CD4-positive, CD25-positive, alpha-beta regulatory T cell (primary cell): Measurements from ENCODE around the gene FSD1L. TPM values are rescaled to one million over a fixed set of nuclear protein-coding genes. Genes with fewer than 3 reads are reported as not detected.

Experiments used
- ATAC-seq, 2 donors: fragments of 150-1000 bp; cut with Tn5 transposase; one replicate each; pipeline ENCODE4 v1.10.0; 2021; ENCODE audit warnings: low read depth in 2 of 2, moderate number of reproducible peaks in 2 of 2, moderate library complexity in 1 of 2
- DNase-seq, 3 donors: peaks; one replicate each; pipeline versions ENCODE4 v3.0.0 to v3.0.0-alpha.2; 2012 to 2022; ENCODE audit warnings: mixed read lengths in 1 of 3
- H3K27ac ChIP-seq: one replicate; pipeline ENCODE4 v1.7.0; 2013; ENCODE audit warnings: mild to moderate bottlenecking, low read length; ENCODE audit not compliant: insufficient read depth, poor library complexity, severe bottlenecking
- H3K27me3 ChIP-seq: one replicate; pipeline ENCODE4 v1.7.0; 2013; ENCODE audit warnings: low read length; ENCODE audit not compliant: control insufficient read depth, insufficient read depth
- H3K36me3 ChIP-seq: one replicate; pipeline ENCODE4 v1.7.0; 2013; ENCODE audit warnings: mild to moderate bottlenecking, low read length, moderate library complexity; ENCODE audit not compliant: control insufficient read depth, insufficient read depth
- H3K4me1 ChIP-seq: 2 replicates; pipeline ENCODE4 v1.7.0; 2013; ENCODE audit warnings: mild to moderate bottlenecking, low read length; ENCODE audit not compliant: insufficient read depth, control insufficient read depth, poor library complexity, severe bottlenecking
- H3K4me3 ChIP-seq: one replicate; pipeline ENCODE4 v1.7.0; 2013; ENCODE audit warnings: low read depth, mild to moderate bottlenecking, low read length, moderate library complexity
- H3K9me3 ChIP-seq, 2 experiments: 1 replicate in 1 of 2; 2 replicates in 1 of 2; pipeline ENCODE4 v1.7.0; 2013; ENCODE audit warnings: low read length in 2 of 2, mild to moderate bottlenecking in 1 of 2, moderate library complexity in 1 of 2; ENCODE audit not compliant: control insufficient read depth in 2 of 2
- H3K27ac Mint-ChIP-seq, 3 donors: one replicate each; pipeline ENCODE4 v1.8.0; 2020 to 2022; ENCODE audit warnings: mild to moderate bottlenecking in 3 of 3, mixed read lengths in 3 of 3, moderate library complexity in 2 of 3
- H3K27me3 Mint-ChIP-seq: one replicate; pipeline ENCODE4 v1.8.0; 2022; ENCODE audit warnings: mild to moderate bottlenecking, mixed read lengths
- H3K36me3 Mint-ChIP-seq: one replicate; pipeline ENCODE4 v1.8.0; 2020; ENCODE audit warnings: mixed read lengths
- H3K4me1 Mint-ChIP-seq, 4 donors: one replicate each; pipeline ENCODE4 v1.8.0; 2020 to 2022; ENCODE audit warnings: mixed read lengths in 4 of 4, mild to moderate bottlenecking in 1 of 4
- H3K4me3 Mint-ChIP-seq, 4 donors: one replicate each; pipeline ENCODE4 v1.8.0; 2020 to 2022; ENCODE audit warnings: mild to moderate bottlenecking in 4 of 4, mixed read lengths in 4 of 4, moderate library complexity in 3 of 4
- H3K9me3 Mint-ChIP-seq, 7 donors: one replicate each; pipeline ENCODE4 v1.8.0; 2020 to 2022; ENCODE audit warnings: mixed read lengths in 7 of 7, mild to moderate bottlenecking in 3 of 7, moderate library complexity in 2 of 7
- polyA plus RNA-seq, 4 donors: library from polyadenylated mRNA; unstranded; fragments of 300-500 nt; fragmentation: Illumina TruSeq; gene quantifications; one replicate each; pipeline ENCODE4 v1.2.3, GENCODE V29; 2021
- total RNA-seq: library from RNA; stranded (reverse); gene quantifications from one replicate; pipeline ENCODE4 v1.2.3, GENCODE V29; 2022

FSD1L gene
- total and polyA plus RNA-seq, 5 donors from 2014 or later, result 0.45 to 1.6 (median 0.74) TPM

DNA sequence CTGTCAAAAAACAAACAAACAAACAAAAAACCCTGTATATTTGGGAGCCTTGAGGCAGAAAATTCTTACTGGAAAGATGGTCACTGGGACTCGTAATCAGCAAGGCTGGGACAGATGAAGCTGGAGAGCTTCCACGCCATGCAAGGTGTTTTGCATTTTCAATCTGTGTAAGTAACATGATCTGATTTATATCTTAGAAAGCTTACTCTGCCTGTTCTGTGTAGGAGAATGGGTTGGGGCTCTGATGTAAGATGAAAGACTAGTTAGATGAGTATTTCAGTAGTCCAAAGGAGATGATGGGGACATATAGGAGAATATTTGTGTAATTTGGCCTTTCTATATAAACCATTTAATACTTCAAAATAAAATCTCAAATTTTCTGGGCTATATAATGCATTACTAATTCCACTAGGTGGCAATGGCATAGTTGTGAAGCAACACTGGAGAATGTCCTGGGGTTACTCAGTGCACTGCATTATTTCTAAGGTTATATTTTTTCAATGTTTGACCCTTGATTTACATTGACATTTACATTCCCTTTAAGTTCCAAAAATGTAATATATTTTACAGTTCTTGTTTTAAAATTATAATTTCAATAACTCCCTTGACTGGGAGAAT is 21.9 kb upstream of the FSD1L start:
- H3K9me3 ChIP-seq, result no peaks in the 10 kb centered on the region
- no peaks in the 10 kb centered on the region for H3K36me3 Mint-ChIP-seq
- no peaks in the 10 kb centered on the region for H3K36me3 ChIP-seq
- peak in 1 of 3 donors; percentile 20 for DNase-seq
- no peaks in the 10 kb centered on the region for H3K4me1 ChIP-seq
- peaks cover 4% of the 10 kb centered on the region for H3K27me3 Mint-ChIP-seq
- H3K27me3 ChIP-seq, result no peaks in the 10 kb centered on the region
- ATAC-seq, result no peak
- no peak overlapping the region for H3K4me3 Mint-ChIP-seq
- no peaks in the 10 kb centered on the region for H3K9me3 Mint-ChIP-seq
- no peak overlapping the region for H3K27ac ChIP-seq
- no peaks in the 10 kb centered on the region for H3K4me1 Mint-ChIP-seq
- H3K27ac Mint-ChIP-seq, result no peak overlapping the region
- no peak overlapping the region for H3K4me3 ChIP-seq

DNA sequence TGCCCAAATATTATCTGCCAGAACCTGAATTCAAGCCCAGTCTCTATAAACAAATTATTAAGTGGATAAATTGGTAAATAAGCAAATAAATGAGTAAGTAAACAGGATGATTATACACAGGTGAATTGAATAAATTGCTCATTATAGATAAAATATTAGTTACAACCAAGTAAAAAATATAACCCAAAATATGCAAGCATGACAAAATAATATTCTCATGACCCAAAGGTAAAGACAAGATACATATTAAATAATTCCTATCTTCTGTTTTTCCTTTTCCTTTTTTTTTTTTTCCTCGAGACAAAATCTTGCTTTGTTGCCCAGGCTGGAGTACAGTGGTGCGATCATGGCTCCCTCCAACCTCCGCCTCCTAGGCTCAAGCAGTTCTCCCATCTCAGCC is 21.2 kb upstream of the FSD1L start:
- Mint-ChIP-seq H3K4me3 (no peak overlapping the region), H3K27me3 (peaks cover 4% of the 10 kb centered on the region), H3K4me1 (no peaks in the 10 kb centered on the region), H3K27ac (no peak overlapping the region), H3K9me3 (no peaks in the 10 kb centered on the region), H3K36me3 (no peaks in the 10 kb centered on the region)
- H3K4me3 ChIP-seq, result no peak overlapping the region
- no peak for DNase-seq
- H3K4me1 ChIP-seq, result no peaks in the 10 kb centered on the region
- no peaks in the 10 kb centered on the region for H3K27me3 ChIP-seq
- no peaks in the 10 kb centered on the region for H3K9me3 ChIP-seq
- H3K36me3 ChIP-seq, result no peaks in the 10 kb centered on the region
- H3K27ac ChIP-seq, result no peak overlapping the region
- no peak for ATAC-seq

DNA sequence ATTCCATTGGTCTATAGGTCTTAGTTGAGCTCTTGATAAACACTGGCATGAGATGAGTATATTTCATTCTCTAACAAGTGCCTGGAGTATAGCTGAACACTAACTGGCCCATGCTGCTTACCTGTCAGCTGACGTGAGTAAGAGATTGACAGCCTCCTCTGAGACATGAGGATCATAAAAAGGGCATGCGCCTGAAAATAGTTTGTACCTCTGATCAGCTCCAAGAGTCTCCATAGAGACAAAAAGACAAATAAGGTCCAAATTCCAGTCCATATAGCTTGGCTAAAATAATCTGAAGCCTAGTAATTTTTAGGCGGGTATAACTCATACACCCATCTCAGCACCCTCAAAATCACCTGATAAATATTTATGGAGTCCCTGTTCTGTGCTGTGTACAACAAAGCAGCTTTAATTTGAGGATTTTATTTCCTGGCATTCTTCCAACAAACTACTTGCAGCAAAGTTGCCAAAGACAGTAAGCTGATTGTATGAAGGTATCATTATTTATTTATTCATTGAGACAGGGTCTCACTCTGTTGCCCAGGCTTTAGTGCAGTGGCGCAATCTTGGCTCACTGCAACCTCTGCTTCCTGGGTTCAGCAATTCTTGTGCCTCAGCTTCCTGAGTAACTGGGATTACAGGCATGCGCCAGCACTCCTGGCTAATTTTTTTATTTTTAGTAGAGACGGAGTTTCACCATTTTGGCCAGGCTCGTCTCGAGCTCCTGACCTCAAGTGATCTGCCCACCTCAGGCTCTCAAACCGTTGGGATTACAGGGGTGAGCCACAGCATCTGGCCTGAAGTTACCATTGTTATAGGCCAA is 16.2 kb upstream of the FSD1L start:
- H3K4me1 ChIP-seq, result no peaks in the 10 kb centered on the region
- Mint-ChIP-seq H3K4me1 (no peaks in the 10 kb centered on the region), H3K9me3 (peaks cover 0 to 2% (median 0%) of the 10 kb centered on the region in 7 donors), H3K36me3 (no peaks in the 10 kb centered on the region), H3K4me3 (no peak overlapping the region), H3K27ac (no peak overlapping the region), H3K27me3 (peaks cover 12% of the 10 kb centered on the region)
- H3K9me3 ChIP-seq, result no peaks in the 10 kb centered on the region
- H3K4me3 ChIP-seq, result no peak overlapping the region
- no peaks in the 10 kb centered on the region for H3K36me3 ChIP-seq
- DNase-seq, result no peak
- no peaks in the 10 kb centered on the region for H3K27me3 ChIP-seq
- ATAC-seq, result no peak
- no peak overlapping the region for H3K27ac ChIP-seq

DNA sequence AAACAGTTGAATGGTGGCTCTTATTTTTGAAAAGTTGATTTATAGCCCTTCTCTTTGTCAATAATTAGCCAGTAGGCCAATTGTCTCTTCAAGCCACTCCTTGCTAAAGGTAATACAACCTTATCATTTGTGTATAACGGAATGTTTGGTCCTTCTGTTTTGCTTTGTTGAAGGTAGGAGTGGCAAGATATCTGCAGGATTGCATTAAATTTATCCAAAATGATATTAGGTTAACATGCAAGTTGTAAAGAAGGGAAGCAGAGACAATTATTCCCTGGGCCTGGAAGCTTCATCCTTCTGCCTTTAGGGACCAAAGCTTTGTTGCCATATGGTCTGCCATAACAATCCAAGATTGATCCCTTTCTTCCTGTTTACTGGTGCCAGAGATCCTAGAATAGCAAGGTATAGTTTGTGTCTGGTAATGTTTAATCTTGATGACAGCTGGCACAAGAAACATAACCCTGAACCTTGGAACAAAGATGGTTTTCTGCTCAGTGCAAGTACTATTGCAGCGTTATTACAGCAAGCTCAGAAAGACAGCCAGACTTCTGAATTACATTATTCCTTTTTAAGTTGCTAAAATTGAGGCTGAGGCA is 15.5 kb upstream of the FSD1L start:
- H3K4me3 Mint-ChIP-seq, result no peak overlapping the region
- H3K4me1 ChIP-seq, result no peaks in the 10 kb centered on the region
- no peak overlapping the region for H3K27ac ChIP-seq
- no peaks in the 10 kb centered on the region for H3K9me3 ChIP-seq
- H3K4me1 Mint-ChIP-seq, result no peaks in the 10 kb centered on the region
- H3K27me3 Mint-ChIP-seq, result peaks cover 12% of the 10 kb centered on the region
- no peaks in the 10 kb centered on the region for H3K36me3 ChIP-seq
- ATAC-seq (no peak), DNase-seq (no peak)
- no peaks in the 10 kb centered on the region for H3K27me3 ChIP-seq
- H3K4me3 ChIP-seq, result no peak overlapping the region
- peaks cover 0 to 2% (median 0%) of the 10 kb centered on the region in 7 donors for H3K9me3 Mint-ChIP-seq
- no peaks in the 10 kb centered on the region for H3K36me3 Mint-ChIP-seq
- H3K27ac Mint-ChIP-seq, result peak overlapping the region in 1 of 3 donors; percentile 54

DNA sequence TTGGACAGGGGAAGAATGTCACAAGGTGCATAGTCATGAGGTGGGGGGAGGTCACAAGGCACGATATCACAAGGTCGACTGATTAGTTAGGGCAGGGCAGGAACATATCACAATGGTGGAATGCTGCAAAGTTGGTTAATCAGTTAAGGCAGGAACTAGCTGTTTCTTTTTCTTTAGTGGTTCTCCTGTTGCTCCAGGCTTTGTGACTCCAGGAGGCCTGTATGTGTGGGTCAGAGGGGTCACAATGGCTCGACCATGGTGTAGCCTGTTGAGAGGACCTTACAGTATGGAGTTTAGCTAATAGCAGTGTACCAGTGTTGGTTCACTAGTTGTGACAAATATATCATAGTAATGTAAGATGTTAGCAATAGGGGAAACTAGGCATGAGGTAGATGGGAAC is 12.4 kb upstream of the FSD1L start:
- no peak for ATAC-seq
- no peak overlapping the region for H3K27ac ChIP-seq

DNA sequence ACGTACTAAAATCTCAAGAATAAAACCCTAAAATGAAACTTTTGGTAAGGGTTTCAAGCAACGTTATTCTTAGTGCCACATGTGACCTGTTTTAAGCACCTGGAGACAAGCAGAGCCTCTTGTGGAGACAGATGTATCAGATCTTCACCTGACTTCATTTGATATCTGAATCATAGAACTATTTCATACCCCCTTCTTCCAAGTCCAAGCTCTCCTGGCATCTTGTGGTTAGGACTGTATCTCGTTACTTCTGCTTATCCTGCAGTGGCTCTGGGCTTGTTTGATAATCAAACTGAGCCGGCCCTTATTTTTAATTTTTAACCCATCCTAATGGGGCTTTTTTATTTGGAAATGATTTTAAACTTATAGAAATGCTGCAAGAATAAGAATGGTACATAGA is 11.1 kb upstream of the FSD1L start:
- no peaks in the 10 kb centered on the region for H3K4me1 Mint-ChIP-seq
- Histone ChIP-seq H3K27ac (no peak overlapping the region), H3K27me3 (no peaks in the 10 kb centered on the region), H3K9me3 (no peaks in the 10 kb centered on the region), H3K4me3 (no peak overlapping the region), H3K4me1 (no peaks in the 10 kb centered on the region), H3K36me3 (no peaks in the 10 kb centered on the region)
- H3K36me3 Mint-ChIP-seq, result no peaks in the 10 kb centered on the region
- DNase-seq, result no peak
- H3K9me3 Mint-ChIP-seq, result peaks cover 0 to 2% (median 0%) of the 10 kb centered on the region in 7 donors
- no peak overlapping the region for H3K4me3 Mint-ChIP-seq
- peaks cover 13% of the 10 kb centered on the region for H3K27me3 Mint-ChIP-seq
- no peak overlapping the region for H3K27ac Mint-ChIP-seq
- ATAC-seq, result no peak

More for the DNA sequence above, 12.4 kb upstream of the FSD1L start:
- H3K36me3 Mint-ChIP-seq, result no peaks in the 10 kb centered on the region
- no peak overlapping the region for H3K27ac Mint-ChIP-seq
- no peaks in the 10 kb centered on the region for H3K36me3 ChIP-seq
- no peaks in the 10 kb centered on the region for H3K4me1 Mint-ChIP-seq
- H3K27me3 Mint-ChIP-seq, result peaks cover 8% of the 10 kb centered on the region
- no peak overlapping the region for H3K4me3 Mint-ChIP-seq
- no peaks in the 10 kb centered on the region for H3K9me3 ChIP-seq
- DNase-seq, result no peak
- H3K4me1 ChIP-seq, result no peaks in the 10 kb centered on the region
- H3K4me3 ChIP-seq, result no peak overlapping the region
- peaks cover 0 to 2% (median 0%) of the 10 kb centered on the region in 7 donors for H3K9me3 Mint-ChIP-seq
- no peaks in the 10 kb centered on the region for H3K27me3 ChIP-seq

DNA sequence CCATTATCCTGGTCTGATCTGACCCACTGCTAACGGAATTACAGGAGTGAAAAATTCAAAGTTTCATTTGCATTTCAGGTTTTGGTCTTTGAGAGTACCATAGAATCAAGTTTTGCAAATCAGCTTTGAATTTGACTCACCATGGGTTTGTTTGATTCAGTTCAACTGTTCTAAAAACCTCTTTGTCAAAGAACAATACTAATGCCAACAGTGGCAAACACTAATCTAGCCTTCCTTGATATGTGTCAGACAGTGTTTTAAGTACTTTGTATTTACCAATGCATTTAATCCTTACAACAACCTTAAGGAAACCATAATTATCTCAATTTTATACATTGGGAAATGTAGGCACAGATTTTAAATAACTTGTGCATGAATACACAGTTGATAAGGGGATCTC is 10.1 kb upstream of the FSD1L start:
- DNase-seq, result no peak
- Histone ChIP-seq H3K4me1 (no peaks in the 10 kb centered on the region), H3K27me3 (no peaks in the 10 kb centered on the region), H3K27ac (no peak overlapping the region), H3K9me3 (no peaks in the 10 kb centered on the region), H3K4me3 (no peak overlapping the region), H3K36me3 (no peaks in the 10 kb centered on the region)
- peaks cover 0 to 2% (median 0%) of the 10 kb centered on the region in 7 donors for H3K9me3 Mint-ChIP-seq
- peaks cover 13% of the 10 kb centered on the region for H3K27me3 Mint-ChIP-seq
- H3K36me3 Mint-ChIP-seq, result no peaks in the 10 kb centered on the region
- no peak overlapping the region for H3K4me3 Mint-ChIP-seq
- H3K27ac Mint-ChIP-seq, result no peak overlapping the region
- H3K4me1 Mint-ChIP-seq, result no peaks in the 10 kb centered on the region
- no peak for ATAC-seq
